A204.1 (cell line): ENCODE results near the gene FRMD4A.
"Not testable (repeated sequence)": the region's sequence is repeated elsewhere in the genome, so short reads cannot be mapped to it uniquely, and the experiment has no call there.

ENCODE experiments used
- FAIRE-seq: peaks from 2 replicates; lab custom pipeline; 2012; peaks lifted over from hg19 to GRCh38; lab: Jason Lieb, UNC

The FRMD4A gene

DNA sequence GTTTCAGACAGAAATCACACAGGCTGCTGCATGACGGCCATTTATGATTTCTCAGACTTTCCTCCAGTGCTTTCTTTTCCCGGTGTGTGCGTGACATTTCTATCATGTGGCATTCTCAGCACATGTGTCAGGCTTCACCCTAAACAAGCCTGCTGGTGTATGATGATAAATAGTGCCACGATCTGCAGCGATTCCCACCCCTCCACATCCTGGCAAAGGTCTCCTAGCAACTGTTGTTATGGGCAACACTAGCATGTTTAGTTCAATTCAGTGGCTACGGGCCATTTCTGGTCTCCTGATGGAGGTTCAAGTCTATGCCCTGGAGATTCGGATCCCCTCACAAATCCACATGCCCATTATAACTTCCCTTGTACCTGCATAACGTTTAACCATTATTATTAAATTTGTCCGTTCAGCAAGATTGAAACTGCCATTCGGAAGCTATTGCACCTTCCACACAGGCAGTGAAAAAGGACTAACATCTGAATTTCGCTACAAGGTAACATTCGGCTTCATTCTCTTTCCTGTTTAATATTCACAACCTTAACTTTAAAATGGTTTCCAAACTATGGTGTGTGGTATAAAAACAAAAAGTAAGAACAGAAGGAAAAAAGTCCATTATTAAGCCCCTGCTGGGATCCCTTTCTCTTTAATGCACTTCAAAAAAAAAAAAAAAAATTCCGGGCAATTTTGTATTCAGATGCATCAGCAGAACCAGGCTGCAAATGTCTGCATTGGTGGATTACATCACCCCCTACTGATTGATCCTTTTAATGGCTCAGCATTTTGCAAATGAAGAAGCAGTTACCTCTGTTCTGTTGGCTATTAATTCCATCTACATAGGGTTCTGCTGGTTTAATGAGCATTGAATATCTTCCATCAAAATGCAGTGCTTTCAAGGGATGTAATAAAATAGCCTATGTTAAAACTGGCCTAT is 90.2 kb downstream of the FRMD4A start:
- FAIRE-seq: no peak

DNA sequence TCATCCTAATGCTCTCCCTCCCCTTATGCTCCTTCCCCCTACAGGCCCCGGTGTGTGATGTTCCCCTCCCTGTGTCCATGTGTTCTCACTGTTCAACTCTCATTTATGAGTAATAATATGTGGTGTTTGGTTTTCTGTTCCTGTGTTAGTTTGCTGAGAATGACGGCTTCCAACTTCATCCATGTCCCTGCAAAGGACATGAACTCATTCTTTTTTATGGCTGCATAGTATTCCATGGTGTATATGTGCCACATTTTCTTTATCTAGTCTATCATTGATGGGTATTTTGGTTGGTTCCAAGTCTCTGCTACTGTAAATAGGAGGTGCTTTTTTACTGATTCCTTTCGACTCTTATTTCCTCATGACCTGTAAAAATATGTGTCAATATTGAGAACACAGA is 92.1 kb downstream of the FRMD4A start:
- FAIRE-seq: not testable (repeated sequence)

DNA sequence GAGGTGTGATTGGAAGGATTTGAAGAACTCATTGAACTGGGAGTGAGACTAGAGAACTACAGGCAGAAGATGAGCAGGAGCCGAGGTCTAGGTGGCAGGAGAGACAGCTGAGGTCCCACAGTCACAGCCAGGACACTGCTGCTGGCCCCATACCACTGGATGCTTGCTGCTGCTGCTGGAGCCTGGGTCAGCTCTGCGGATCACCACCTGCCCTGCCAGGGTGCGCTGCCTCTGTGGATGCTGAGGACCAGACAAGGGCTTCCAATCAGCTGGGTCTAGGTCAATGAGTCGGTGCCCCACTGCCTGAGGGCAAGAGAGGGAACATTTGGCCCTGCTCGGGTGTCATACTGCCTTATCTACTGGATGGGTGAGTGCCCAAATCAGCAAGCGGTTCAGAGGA is 94.4 kb downstream of the FRMD4A start:
- FAIRE-seq: no peak

DNA sequence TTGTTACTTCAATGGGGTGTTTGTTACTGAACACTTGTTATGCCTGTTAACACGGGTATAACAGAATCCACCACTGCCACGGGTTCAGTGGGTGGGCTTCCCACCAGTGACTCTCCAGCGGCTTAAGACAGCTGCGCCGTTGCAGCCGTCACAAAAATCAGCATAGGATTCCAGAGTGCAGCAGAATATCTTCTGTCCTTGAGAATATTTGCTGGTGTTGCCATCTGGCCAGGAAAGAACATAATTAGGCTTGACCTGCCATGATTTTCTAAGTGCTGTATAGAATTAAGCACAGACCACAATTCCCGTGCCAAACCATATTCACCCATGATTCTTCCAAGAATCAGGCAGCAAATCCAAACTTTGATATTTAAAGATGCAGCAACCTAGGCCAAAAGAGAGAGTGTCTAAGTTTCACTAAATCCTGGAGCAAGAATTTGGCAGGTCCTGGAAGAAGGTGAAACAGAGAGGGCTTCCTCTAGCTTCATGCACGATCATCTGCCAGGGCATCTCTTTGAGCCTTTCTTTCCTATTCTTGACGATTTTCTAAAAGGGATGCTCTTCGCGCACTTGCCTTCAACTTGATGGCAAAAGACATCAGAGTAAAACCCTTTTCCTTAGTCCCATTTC is 95.0 kb downstream of the FRMD4A start:
- no peak for FAIRE-seq

DNA sequence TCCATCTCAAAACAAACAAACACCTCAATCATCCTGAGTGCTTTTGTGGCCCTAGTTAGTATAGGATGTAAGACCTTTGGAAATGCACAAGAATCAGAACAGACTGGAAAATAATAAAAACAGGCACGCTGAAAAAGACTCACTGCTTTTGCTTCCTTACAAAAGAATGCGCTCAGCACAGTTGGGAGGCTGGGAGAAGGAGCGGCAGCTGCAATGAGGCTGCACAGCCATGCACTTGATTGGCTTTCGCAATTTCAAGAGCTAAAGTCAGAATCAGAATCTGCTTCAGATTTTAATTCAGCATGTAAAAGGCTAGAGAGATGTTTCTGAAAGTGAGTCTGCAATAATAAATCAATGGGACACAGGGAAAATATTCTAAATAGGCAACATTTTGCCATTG is 97.2 kb downstream of the FRMD4A start:
- no peak for FAIRE-seq

DNA sequence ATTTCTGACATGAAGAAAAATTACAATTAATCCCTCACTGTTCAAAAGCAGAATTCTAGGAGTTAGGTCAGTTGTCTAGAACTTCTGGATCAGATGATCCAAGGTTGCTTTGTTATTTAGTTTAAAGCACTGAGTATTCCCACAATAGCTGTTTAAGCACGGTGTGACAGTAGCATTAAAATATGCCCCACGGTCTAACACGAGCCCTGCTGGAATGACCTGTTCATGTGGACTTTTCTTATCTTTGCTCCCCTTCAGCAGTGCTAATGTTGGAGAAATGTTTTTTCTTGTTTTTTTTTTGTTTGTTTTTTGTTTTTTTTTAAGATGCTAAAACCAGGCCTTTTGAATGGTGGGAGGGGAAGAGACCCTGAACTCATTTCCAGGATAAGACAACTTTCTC is 101.9 kb downstream of the FRMD4A start:
- not testable (repeated sequence) for FAIRE-seq

DNA sequence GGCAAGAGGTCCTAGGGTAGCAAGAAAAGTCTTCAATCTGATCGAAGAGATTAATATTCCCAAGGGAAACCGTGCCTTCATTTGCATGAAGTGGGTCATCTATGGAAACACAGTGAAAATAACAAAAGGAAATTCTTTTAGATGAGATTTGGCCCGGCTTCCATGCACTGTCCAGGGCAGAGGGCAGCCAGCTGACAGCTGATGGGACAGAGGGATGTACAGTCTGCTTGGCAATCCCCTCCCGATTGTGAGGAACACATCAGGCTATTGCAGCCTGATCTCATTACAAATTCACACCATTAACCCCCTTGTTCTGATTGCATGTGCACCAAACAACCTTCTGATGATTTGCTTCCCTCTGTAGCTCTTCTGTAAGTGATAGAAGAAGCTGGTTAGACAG is 105.3 kb downstream of the FRMD4A start:
- FAIRE-seq: no peak

DNA sequence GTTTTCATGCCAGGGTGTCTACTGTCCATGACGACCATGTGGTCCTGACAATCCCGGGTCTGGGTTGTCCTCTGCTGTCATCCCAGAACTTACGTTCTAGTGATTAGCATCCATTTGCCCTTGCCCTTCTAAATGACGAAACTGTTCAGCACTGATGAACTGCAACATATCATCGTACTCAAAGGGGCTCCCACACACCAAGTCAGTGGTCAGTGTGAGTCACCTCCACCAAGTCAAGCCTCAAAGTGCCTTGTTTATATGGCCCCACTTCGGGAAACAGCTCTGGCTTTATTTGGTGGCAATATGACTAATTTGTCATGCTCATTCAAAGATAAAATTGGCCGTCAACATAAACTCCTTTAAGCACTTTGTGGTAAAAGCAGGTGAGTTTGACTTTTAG is 110.7 kb downstream of the FRMD4A start:
- FAIRE-seq: no peak

DNA sequence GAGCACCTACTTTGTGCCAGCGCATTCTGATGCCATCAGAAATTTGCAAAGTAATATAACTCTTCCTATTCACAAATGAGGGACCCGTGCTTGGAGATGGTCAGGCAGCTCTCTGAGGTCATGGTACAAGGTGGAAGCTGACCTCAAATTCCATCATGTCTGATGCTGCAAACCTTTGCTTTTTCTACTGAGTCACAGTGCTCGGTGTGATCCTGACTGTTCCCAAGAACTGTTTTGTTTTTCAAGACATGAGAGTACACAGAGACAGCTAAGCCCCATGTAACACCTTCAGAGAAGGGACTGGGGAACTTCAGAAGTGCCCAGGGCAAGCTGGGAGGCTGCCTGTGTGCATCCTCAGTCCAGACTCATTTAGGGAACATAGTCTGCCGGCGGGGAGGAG is 111.3 kb downstream of the FRMD4A start:
- FAIRE-seq: no peak

DNA sequence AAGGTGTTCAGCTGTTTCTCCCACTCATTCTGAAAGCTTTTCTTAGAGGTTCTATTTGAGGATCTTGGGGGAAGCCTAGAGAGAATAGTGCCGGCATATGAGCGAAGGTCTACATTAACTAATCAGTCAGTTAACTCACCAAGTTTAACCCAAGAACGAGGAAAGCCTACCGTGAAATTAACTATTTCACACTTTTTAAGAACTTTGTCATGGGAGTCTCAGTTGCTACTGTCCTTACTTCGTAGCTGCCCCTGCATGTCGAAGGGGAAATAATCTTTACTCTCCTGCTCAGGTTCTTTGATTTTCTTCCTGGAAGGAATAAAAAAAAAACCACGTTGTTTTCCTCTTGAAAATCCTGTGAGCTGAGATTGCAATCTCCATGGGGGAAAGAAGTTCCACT is 115.1 kb downstream of the FRMD4A start:
- no peak for FAIRE-seq

DNA sequence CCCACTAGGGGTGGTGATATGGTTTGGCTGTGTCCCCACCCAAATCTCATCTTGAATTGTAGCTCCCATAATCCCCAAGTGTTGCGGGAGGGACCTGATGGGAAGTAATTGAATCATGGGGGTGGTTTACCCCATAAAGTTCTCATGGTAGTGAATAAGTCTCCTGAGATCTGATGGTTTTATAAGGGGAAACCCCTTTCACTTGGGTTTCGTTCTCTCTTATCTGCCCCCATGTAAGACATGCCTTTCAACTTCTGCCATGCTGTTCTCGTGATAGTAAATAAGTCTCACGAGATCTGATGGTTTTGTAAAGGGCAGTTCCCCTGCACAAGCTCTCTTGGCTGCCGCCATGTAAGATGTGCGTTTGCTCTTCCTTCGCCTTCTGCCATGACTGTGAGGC is 117.0 kb downstream of the FRMD4A start:
- not testable (repeated sequence) for FAIRE-seq

DNA sequence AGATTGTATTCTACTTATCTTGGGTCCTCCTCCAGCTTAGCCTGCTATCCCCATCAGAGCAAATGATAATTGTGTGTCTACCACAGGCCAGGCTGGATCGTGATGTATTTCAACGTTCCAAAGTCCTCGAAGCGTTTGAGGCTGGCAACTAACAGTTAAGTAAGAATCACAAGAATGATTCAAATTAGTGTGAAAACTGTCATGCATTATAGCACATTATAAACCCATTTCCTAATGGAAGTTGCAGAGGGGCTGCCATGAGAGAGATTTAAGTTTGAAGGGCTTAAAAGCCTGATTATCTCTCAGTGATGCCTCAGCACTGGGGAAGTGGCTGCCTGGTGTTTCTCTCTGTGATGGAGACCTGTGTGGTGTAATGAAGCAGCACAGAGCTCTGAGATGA is 119.1 kb downstream of the FRMD4A start:
- FAIRE-seq: no peak

DNA sequence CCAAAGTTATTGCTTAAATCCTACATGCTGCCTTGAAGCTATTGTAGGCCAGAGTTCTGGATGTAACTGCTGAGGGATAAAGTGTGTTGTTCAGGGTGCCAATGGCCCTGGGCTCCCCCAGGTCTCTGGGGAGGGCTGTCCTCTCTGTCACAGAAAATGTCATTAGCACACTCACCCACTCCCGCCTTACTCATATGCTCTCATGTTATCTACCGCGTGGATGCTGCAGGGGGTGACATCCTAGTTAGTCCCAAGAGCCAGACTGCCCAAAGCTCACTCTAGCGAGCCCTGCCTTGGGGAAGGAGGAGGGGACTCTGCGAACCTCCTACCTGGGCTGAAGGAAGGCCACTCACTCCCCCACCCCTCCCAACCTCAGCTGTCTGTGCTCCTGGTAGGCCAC is 122.5 kb downstream of the FRMD4A start:
- FAIRE-seq: no peak

DNA sequence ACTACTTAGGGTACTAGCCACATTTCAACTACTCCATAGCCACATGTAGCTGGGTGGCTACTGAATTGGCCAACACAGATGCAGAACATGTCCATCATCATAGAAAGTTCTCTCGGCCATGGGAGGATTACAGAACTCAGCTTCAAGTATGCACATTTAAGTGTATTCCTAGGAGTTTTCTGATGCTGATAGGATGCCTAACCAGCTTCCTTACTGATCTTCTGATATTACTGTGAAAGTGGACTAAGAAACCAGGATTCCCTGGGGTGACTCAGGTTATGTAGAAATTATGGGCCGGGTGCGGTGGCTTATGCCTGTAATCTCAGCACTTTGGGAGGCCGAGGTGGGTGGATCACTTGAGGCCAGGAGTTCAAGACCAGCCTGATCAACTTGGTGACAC is 125.5 kb downstream of the FRMD4A start:
- FAIRE-seq: no peak

DNA sequence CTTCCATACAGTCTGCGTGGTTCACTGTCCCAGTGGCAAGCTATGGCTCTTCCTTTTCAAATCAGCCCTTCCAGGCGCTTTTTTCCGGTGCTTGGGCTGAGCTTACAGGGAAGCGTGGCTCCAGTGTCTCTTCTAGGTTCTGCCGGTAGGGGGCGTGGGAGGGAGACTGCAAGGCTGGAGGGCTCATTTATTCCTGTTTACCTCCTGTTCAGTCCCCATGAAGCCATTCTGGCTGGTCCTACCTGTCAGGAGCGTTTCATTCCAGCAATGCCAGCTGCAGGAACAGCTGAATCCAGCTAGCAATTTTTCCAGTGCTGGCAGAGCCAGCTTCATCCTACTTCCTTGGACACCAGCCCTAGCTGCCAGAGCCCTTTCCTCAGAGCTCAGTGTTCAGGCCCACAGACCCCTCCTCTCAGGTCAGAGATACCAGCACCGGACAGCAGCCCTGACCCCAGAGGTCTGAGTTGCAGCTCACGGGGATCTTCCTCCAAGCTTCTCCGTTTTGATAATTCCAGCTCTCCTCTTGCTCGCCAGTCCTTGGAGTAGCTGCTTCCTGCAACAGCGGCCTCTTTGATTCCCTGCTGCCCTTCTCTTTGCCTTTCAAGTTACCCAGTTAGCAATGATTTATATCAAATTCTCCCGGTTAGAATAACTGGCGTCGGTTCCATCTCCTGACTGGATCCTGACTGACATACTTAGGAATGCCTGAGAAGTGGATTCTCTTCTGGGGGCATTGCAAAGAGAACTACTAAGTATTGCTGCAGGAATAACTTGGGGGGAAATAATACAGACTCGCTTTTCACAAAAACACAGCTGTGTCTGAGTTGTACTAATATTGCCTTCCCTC is 129.8 kb downstream of the FRMD4A start:
- no peak for FAIRE-seq

DNA sequence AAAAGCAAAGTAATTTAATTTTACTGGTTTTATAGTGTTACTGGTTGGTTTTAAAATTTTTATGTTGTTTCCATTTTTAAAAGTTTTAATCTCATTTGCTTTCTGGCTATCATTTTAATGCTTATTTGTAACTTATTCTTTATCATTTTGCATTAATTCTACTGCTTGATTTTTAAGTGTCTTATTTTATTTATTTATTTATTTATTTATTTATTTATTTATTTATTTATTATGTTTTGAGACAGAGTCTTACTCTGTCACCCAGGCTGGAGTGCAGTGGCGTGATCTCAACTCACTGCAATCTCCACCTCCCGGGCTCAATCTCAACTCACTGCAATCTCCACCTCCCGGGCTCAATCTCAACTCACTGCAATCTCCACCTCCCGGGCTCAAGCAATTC is 131.6 kb downstream of the FRMD4A start:
- FAIRE-seq: not testable (repeated sequence)

DNA sequence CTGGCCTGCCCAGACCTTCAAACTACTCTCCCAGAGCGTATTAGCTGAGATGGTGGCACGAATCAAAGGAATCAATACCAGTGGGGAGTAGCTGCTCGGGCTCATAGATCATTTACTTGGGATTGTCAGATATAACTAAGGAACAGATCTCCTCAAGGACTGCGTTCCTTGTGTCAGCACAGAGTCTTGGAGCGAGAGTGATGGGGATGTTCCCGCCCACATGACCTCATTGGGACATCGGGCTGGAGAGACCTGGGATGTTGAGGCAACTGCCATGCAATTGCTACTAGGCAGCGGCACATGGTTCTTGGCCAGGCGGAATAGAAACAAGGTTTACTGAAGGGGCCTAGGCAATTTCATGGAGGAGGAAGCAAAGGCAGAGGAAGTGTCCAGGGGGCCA is 132.6 kb downstream of the FRMD4A start:
- no peak for FAIRE-seq

DNA sequence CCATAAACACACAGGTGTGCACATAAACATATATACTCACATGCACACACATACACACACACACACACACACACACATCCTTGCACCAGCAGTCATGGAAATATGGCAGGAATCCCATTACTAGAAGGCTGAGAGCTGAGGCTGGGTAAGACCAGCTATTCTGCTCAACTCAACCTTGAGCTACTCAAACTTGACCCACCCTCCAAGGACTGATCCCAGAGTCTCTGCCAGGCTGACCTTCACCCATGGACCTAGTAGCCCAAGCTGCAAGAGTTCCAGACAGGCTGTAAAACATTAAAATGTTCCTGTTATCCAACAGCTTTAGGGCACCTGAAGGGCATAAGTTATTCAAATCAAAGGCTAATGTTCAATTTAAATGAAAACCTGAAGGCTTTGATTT is 134.6 kb downstream of the FRMD4A start:
- FAIRE-seq: no peak

DNA sequence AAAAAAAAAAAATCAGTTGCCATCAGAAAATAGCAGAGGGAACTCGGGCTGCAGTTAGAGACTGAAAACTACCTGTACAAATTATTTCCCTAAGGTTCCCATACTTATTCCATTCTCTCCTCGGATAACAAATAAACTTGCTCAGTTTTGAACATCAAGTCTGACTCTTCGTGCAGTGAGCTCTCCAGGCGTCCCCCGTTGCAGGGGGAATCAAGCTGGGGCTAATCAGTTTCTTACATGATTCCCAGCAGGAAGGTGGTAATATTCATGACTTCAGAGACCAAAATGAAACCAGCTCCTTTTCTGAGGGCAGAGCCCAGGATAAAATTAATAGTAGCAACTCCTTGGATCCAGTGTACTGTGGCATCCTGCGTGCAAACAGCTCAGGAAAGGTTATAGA is 135.3 kb downstream of the FRMD4A start:
- FAIRE-seq: no peak

DNA sequence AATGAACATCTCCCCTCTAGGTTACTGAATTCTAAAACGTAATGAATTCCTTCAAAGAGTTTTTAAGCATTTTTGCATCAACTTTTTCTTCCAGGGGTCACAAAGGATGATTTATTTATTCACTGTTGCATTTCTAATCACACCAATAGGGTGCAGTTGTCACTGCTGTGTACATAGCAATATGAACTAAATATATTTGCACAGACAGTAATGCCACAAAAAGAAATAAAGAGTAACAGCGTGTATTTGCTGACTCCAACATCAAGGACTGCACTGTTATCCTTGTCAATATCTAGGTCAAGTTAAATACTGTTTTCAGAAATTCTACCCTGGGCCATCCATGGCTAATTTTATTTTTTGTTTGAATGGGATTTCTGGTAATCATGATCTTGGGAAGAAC is 138.0 kb downstream of the FRMD4A start:
- no peak for FAIRE-seq

DNA sequence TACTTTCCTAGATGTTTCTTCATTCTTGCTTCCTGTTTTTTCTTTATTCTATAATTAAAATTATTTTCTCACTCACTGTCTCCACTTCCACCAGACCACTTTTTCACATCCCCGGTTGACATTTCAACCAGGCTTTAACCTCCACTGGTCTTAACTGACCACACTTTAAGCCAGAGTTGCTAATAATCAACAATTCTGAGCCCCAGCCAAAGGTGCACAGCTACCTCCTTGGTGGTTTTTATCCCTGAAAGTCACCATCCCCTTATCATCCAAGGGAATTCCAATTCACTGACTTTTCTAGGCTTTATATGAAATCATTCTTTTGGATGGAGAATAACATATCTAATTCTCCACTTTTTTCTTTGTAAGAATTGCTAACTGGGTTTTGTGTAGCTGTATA is 138.9 kb downstream of the FRMD4A start:
- FAIRE-seq: no peak

DNA sequence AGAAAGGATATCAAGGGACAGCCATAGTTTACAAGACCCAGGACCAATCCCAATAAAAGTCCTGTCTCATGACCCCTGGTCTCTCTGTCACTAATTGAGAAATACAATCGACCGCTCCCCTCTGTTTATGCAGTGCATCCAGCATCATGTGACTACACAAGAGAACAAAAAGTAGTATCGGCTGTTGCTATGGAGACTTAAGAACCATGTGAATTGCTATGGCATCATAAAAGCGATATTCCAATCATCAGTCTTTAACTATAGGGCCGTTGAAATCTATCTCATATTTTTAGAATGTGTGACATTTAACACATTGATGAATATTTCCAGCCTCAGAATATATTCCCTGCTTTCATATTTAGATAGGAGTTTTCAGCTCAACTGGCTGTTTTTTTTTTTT is 139.3 kb downstream of the FRMD4A start:
- FAIRE-seq: no peak

DNA sequence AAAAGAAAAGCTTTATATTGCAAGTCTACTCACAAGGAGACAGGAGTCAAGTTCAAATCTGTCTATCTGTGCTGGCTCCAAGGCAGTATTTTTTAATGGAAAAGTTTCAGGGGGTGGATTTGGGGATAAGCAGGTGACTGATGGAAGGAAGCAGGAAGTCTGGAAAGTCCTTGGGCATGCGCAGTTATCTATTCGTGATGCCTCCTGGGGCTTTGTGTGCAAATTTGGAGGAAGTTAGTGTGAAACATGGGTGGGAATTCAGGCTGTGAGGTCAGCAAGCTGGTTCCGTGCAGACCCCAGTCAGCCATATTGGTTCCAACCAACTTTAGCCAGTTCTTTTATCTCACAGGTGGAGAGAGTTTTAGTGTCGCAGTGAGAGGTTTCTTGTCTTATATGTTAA is 140.0 kb downstream of the FRMD4A start:
- no peak for FAIRE-seq
